ENCODE results near the gene ACTL7A.

- TF ChIP-seq RFX5 (IDR thresholded peaks at IDR 0.05) (no peak), MAZ (IDR thresholded peaks at IDR 0.05; ENCODE audit: borderline replicate concordance, low read depth, low read length) (no peak), CTCF (IDR thresholded peaks at IDR 0.05) (no peak), MAX (IDR thresholded peaks at IDR 0.05) (no peak), PBX3 (IDR thresholded peaks at IDR 0.05) (no peak), RARB (CRISPR knock-in tag; IDR thresholded peaks at IDR 0.05) (no peak)
Measured at GRCh38 chr9:108897324-108898096, 35.4 kb downstream of the ACTL7A start.

All from A549 (cell line).